Smooth muscle cell of bladder (primary cell): Measurements from ENCODE around the gene PSEN1. TPM values are rescaled to one million over a fixed set of nuclear protein-coding genes. Genes with fewer than 3 reads are reported as not detected.

ENCODE experiments used
- total RNA-seq: library from RNA; depleted of rRNA; stranded (reverse); fragments of >200 nt; gene quantifications from 2 replicates; pipeline ENCODE4 v1.2.3, GENCODE V29; 2014

The PSEN1 gene
- total RNA-seq = 41.5 and 52.1 TPM in 2 replicates

GRCh38 chr14:73136387-73137225 lies at the start of gene PSEN1:
Gene PSEN1 (plus strand): TSS chr14:73136507. CDS start chr14:73148020, 11,513 bp downstream.

DNA sequence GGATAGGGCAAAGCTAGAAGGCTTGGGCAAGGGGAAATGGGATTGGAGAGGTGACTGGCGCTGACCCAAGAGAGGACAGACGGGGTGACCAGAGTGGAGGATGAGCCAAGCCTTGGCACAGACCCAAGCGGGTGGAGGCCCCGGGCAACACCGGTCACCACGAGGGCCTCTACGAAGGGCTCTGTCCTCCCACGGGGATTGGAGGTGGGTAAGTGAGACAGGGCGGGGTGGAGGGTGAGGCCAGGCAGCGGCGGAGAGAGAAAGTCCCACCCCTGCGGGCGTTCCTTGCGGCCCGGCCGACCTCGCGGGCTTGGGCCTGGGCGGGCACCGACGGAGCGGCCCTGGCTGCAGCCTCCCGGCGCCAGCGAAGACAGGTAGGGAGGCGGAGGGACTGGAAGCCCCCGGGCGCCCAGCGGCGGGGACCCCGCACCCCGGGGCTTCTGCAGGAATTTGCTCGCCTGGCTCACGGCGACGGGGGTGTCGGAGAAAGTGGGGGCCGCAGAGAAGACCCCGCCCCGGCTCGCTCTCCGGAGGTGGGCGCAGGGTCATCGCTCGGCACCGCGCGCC lies 101.0 kb downstream of the PSEN1 start, which contains the start of gene PAPLN:
Gene PAPLN, plus strand, starts transcription at position 288 of the 567 bp plus-strand sequence. CDS start 2,273 bp downstream, outside the sequence.

Other genes starting within 250 kb of the PSEN1 start
- 1.3 and 2.4 TPM in 2 replicates for gene DPF3, start 242.4 kb upstream of the PSEN1 start, total RNA-seq
- gene DCAF4, start 210.0 kb upstream of the PSEN1 start, total RNA-seq = 10.1 and 12.9 TPM in 2 replicates
- 14.6 and 19.6 TPM in 2 replicates for gene ZFYVE1, start 109.4 kb upstream of the PSEN1 start, total RNA-seq
- 23.6 and 24.7 TPM in 2 replicates for gene RBM25, start 78.0 kb upstream of the PSEN1 start, total RNA-seq
- 1.8 and 2.4 TPM in 2 replicates for gene PAPLN, start 101.0 kb downstream of the PSEN1 start, total RNA-seq